Heart left ventricle (tissue), 13 donors: Measurements from ENCODE around the gene C1QTNF4.

ENCODE experiments used
- POLR2A ChIP-seq, 2 donors: fragments of 450-650 bp; IDR thresholded peaks; one replicate each; pipeline ENCODE4 v1.6.1; 2017; ENCODE audit warnings: antibody characterized with exemption in 2 of 2, mild to moderate bottlenecking in 2 of 2, moderate library complexity in 2 of 2
- TF ChIP-seq, protein P1 (sequence below), 12 donors: fragments of 200-600 bp; sonication (generic) in 4 of 12; IDR thresholded peaks; one replicate each; pipeline versions ENCODE4 v1.5.0 to v1.8.0; 2018 to 2022; ENCODE audit warnings: antibody characterized with exemption in 12 of 12, mild to moderate bottlenecking in 5 of 12
- donor health status: ischemic (EF 13 %, LVEDD 7.1; RV severe dilation, severe dysfunction).
- donor health status: DM: no; HTN: yes; CAD: no.
- donor health status: DM: no; HTN: no; CAD: no.
- donor health status: ischemic (EF 25% LVEDD 6.9; RV normal size, moderate dysfunction).
- donor health status: ischemic (EF 25% LVEDD 5.7; RV mildly dilated, moderate dysfunction).
- donor health status: ischemic (EF 35%, LVEDD 5.7; RV mildly dilated, moderate dysfunction).
- donor health status: nonischemic (EF 11% LVEDD 7.7; RV severe dilation, severe dysfunction).
- donor health status: DM: yes; HTN: yes; CAD: no.
- donor health status: PGD.
- donor health status: ischemic (EF 29% LVEDD 5.4; RV normal size, mild dysfunction).
- donor health status: nonischemic (EF 23%, LVEDD 6.1; RV moderate dilation, normal function).

DNA sequence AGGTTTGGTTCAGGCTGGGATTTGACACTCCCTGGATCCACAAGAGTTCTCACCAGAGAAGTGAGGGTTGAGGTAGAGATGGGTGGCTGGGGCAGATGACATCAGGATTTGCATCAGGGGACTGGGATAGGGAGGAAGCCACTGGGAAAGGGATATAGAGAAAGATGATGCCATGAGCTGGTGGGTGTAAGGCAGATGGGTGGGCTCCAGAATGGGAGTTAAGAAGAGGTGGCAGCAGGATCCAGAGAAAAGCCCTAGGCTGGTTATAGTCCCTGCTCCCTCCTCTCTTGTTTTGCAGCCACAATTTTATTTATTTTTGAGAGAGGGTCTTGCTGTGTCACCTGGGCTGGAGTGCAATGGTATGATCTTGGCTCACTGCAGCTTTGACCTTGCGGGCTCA, 1.8 kb upstream of the C1QTNF4 start:
- TF ChIP-seq, protein P1, sequence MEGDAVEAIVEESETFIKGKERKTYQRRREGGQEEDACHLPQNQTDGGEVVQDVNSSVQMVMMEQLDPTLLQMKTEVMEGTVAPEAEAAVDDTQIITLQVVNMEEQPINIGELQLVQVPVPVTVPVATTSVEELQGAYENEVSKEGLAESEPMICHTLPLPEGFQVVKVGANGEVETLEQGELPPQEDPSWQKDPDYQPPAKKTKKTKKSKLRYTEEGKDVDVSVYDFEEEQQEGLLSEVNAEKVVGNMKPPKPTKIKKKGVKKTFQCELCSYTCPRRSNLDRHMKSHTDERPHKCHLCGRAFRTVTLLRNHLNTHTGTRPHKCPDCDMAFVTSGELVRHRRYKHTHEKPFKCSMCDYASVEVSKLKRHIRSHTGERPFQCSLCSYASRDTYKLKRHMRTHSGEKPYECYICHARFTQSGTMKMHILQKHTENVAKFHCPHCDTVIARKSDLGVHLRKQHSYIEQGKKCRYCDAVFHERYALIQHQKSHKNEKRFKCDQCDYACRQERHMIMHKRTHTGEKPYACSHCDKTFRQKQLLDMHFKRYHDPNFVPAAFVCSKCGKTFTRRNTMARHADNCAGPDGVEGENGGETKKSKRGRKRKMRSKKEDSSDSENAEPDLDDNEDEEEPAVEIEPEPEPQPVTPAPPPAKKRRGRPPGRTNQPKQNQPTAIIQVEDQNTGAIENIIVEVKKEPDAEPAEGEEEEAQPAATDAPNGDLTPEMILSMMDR (IDR thresholded peaks at IDR 0.05): no peak
- TF ChIP-seq POLR2A (IDR thresholded peaks at IDR 0.05): no peak
